Lower leg skin (tissue), 4 donors: ENCODE results near the gene MEGF6. TPM values are rescaled to one million over a fixed set of nuclear protein-coding genes. Genes with fewer than 3 reads are reported as not detected.

ENCODE experiments used
- DNase-seq, 2 donors: peaks; one replicate each; pipeline ENCODE4 v3.0.0-alpha.2; 2019; ENCODE audit warnings: low spot score in 2 of 2
- H3K4me3 ChIP-seq: fragments of 200-600 bp; sonication (generic); 2 replicates; pipeline ENCODE4 v1.5.1; 2017; ENCODE audit warnings: mild to moderate bottlenecking, low read depth; ENCODE audit not compliant: poor library complexity, severe bottlenecking
- POLR2A ChIP-seq, 2 donors: fragments of 450-650 bp; IDR thresholded peaks; one replicate each; pipeline ENCODE4 v1.6.1; 2016 to 2017; ENCODE audit warnings: antibody characterized with exemption in 2 of 2, mild to moderate bottlenecking in 1 of 2, moderate library complexity in 1 of 2
- WGBS, 2 donors: methylation state at CpG; one replicate each; pipeline ENCODE4 v1.1.5; 2018; 5-methylcytosine and 5-hydroxymethylcytosine counted together
- intact Hi-C: fragments of 100-400 bp; cut with DNase I; formaldehyde crosslinking; loops from one replicate; pipeline ENCODE4 v1.15.0; 2023; ENCODE audit warnings: low total_unique reads
- total RNA-seq, 4 donors: library from RNA; depleted of rRNA; stranded (reverse); fragments of >200 nt; gene quantifications; one replicate each; pipeline ENCODE4 v1.1.0, GENCODE V29; 2016
- TF ChIP-seq, protein P1 (sequence below), 3 donors: fragments of 450-650 bp; IDR thresholded peaks; one replicate each; pipeline ENCODE4 v1.5.1; 2016; ENCODE audit warnings: antibody characterized with exemption in 3 of 3, mild to moderate bottlenecking in 3 of 3, moderate library complexity in 2 of 3

MEGF6 gene
- total RNA-seq, 4 donors from 2014 or later, result 81.1 to 147 (median 86.1) TPM

DNA sequence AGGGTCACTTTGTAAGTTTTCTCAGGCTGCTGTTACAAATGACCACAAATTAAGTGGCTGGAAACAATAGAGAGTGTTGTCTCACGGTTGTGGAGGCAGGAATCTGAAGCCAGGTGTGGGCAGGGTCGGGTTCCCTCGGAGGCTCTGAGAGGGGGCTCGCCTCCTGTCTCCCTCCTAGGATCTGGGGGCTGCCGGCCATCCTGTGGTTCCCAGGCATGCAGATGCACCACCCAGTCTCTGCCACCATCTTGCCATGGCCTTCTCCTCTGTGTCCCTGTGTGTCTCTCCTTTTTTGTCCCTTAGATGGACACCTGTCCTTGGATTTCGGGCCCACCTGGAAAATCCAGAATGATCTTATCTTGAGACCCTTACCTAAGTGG, 45.8 kb upstream of the MEGF6 start:
- intact Hi-C loops, result no loop called here
- DNase-seq, result no peak
- TF ChIP-seq, protein P1, sequence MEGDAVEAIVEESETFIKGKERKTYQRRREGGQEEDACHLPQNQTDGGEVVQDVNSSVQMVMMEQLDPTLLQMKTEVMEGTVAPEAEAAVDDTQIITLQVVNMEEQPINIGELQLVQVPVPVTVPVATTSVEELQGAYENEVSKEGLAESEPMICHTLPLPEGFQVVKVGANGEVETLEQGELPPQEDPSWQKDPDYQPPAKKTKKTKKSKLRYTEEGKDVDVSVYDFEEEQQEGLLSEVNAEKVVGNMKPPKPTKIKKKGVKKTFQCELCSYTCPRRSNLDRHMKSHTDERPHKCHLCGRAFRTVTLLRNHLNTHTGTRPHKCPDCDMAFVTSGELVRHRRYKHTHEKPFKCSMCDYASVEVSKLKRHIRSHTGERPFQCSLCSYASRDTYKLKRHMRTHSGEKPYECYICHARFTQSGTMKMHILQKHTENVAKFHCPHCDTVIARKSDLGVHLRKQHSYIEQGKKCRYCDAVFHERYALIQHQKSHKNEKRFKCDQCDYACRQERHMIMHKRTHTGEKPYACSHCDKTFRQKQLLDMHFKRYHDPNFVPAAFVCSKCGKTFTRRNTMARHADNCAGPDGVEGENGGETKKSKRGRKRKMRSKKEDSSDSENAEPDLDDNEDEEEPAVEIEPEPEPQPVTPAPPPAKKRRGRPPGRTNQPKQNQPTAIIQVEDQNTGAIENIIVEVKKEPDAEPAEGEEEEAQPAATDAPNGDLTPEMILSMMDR (IDR thresholded peaks at IDR 0.05), result no peak
- no peak for TF ChIP-seq POLR2A (IDR thresholded peaks at IDR 0.05)
- no peak overlapping the region for H3K4me3 ChIP-seq
- 77 to 81% methylated on average over 6 of the region's 6 CpGs for WGBS, 2 donors

DNA sequence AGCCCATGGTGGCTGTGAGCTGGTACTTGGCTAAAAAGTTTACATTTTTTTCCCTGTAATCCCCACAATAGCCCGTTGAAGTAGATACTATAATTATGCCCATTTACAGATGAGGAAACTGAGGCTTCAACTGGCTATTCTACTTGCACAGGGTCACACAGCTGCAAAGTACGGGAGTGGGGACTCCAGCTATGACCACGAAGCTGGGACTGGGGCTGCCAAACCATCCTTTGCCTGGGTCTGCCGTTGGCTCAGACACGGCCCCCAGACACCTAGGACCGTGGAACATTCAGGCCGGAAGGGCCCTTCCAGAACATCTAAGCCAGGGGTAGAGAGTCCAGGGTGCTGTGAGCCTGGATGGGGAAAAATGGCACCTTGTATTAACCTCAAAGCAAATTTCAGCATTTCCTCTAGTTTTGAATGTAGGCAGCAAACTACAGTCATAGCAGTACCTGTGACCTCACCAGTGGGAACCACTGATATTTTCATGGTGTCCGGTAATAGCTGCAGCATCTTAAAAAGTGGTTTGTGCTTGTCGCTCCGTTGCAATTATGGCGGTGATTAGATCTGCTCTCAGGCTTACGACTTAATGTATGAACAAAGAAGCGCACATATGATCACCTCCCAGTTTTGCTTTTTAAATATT, 45.3 kb upstream of the MEGF6 start:
- H3K4me3 ChIP-seq, result no peak overlapping the region
- WGBS, 2 donors, result 87% methylated on average over 13 of the region's 13 CpGs
- DNase-seq, result no peak
- TF ChIP-seq POLR2A (IDR thresholded peaks at IDR 0.05), result no peak
- TF ChIP-seq, protein P1 (IDR thresholded peaks at IDR 0.05), result no peak
- intact Hi-C loops, result no loop called here

DNA sequence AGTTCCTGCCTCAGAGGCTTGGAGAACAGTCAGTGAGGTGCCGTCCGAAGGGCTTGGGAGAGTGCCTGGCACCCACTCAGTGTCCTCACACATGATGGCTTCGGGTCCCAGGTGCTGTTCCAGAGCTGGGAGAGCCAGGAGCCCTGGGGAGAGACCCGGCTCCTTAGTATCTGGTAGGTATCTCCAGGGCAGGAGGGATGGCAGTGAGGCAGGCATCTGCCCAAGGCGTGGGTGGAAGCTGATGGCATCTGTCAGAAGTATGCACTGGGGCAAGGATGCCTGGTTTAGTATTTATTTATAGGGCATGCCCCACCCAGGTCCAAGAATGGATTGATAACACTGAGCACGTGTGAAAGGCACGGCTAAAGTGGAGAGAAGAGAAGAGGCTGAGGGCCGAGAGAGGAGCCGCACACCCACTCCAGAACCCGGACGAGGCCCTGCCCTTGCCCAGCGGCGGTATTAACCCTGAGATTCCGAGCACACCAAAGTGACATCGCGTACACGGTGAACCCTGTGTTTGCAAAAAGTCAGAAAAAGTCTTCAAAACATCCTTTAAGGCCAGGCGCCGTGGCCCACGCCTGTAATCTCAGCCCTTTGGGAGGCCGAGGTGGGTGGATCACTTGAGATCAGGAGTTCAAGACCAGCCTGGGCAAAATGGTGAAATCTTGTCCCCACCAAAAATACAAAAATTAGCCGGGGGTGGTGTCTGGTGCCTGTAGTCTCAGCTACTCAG, 43.4 kb upstream of the MEGF6 start:
- TF ChIP-seq POLR2A (IDR thresholded peaks at IDR 0.05), result no peak
- TF ChIP-seq, protein P1 (IDR thresholded peaks at IDR 0.05), result no peak
- DNase-seq, result no peak
- 68 to 72% methylated on average over 22 of the region's 22 CpGs for WGBS, 2 donors
- H3K4me3 ChIP-seq, result no peak overlapping the region
- intact Hi-C loops, result no loop called here

DNA sequence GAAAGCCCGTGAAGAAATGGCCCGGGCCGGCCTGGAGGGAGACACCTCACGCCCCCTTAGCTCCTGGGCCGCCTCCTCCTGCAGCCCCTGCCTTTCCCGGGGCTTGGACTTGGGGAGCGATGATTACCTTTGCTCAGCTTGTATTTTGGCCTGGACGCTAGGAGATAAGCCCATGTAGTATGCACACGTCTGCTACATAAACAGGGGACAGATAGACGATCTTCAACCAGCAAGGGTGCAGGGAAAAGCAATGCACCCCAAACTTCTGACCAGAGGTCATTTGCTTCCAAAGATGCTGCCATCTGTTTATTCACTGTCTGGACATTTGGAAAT, 41.9 kb upstream of the MEGF6 start:
- WGBS, 2 donors, result 45 to 46% methylated on average over 6 to 10 of the region's 10 CpGs
- intact Hi-C loops, result no loop called here
- no peak overlapping the region for H3K4me3 ChIP-seq
- DNase-seq, result no peak
- TF ChIP-seq, protein P1 (IDR thresholded peaks at IDR 0.05), result no peak
- TF ChIP-seq POLR2A (IDR thresholded peaks at IDR 0.05), result no peak

DNA sequence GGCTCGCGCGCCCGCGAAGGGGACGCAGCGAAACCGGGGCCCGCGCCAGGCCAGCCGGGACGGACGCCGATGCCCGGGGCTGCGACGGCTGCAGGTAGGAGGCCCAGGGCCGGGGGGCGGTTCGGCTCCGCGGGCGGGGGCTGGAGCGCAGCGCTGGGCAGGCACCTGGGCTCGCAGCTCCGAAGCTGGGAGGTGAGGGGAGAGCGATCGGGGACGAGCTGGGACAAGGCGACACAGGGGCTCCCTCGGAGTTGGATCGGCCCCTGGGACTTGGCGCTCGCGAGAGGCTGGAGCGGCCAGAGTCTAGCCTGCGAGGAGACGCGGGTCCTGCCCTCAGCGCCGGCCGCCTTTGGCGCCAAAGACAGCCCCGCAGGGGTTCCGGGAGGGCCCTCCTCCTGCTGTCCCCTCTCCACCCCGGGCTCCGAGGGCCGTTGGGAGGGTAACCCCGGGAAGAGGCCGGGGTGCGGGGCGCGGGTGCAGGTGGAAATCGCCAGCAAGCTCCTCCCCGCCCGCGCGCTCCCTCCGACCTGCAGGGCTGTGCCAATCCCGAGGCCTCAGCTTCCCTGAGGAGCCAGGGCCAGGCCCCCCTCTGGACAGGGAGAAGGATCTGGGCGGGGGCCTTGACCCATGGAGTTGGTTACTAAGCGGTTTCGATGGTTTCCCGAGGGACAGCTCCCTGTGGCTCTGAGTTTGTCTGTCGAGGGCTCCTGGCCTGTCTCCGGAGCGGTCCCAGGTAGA, 41.4 kb upstream of the MEGF6 start:
- TF ChIP-seq, protein P1 (IDR thresholded peaks at IDR 0.05), result no peak
- no peak for TF ChIP-seq POLR2A (IDR thresholded peaks at IDR 0.05)
- DNase-seq, result no peak
- 16% methylated on average over 20 to 37 of the region's 68 CpGs for WGBS, 2 donors
- intact Hi-C loops, result no loop called here
- H3K4me3 ChIP-seq, result no peak overlapping the region
